Measurements from ENCODE around the gene IRF7.

The IRF7 gene

GRCh38 chr11:623349-623869 is 7.7 kb upstream of the IRF7 start:
- no peak for TF ChIP-seq CEBPB (IDR thresholded peaks at IDR 0.05)
- TF ChIP-seq REST (IDR thresholded peaks at IDR 0.05; ENCODE audit: low read depth), result no peak
- TF ChIP-seq RAD21 (IDR thresholded peaks at IDR 0.05; ENCODE audit: low read depth), result no peak
- no peak for TF ChIP-seq TCF12 (IDR thresholded peaks at IDR 0.05; ENCODE audit: low read depth)
- no peak for TF ChIP-seq FOXM1 (IDR thresholded peaks at IDR 0.05; ENCODE audit: borderline replicate concordance, low read depth)
- no peak for TF ChIP-seq EGR1 (IDR thresholded peaks at IDR 0.05)
- TF ChIP-seq TEAD4 (IDR thresholded peaks at IDR 0.05), result no peak
- no peak for TF ChIP-seq ZBTB7A (IDR thresholded peaks at IDR 0.05; ENCODE audit: low read depth)
- TF ChIP-seq MAX (IDR thresholded peaks at IDR 0.05), result no peak
- no peak for TF ChIP-seq TAF1 (IDR thresholded peaks at IDR 0.05; ENCODE audit: low read depth)
- no peak for TF ChIP-seq NFIC (IDR thresholded peaks at IDR 0.05)

- TF ChIP-seq USF1 (IDR thresholded peaks at IDR 0.05) (no peak), ZBTB7A (IDR thresholded peaks at IDR 0.05; ENCODE audit: low read depth) (no peak)
Measured at GRCh38 chr11:621838-622237, 6.1 kb upstream of the IRF7 start.

- TF ChIP-seq MAX (IDR thresholded peaks at IDR 0.05), result no peak
- TF ChIP-seq CEBPB (IDR thresholded peaks at IDR 0.05), result no peak
- no peak for TF ChIP-seq CREB1 (IDR thresholded peaks at IDR 0.05; ENCODE audit: low read depth)
- no peak for TF ChIP-seq EGR1 (IDR thresholded peaks at IDR 0.05)
- no peak for TF ChIP-seq ZBTB7A (IDR thresholded peaks at IDR 0.05; ENCODE audit: low read depth)
- TF ChIP-seq RAD21 (IDR thresholded peaks at IDR 0.05; ENCODE audit: low read depth), result no peak
- TF ChIP-seq FOXM1 (IDR thresholded peaks at IDR 0.05; ENCODE audit: borderline replicate concordance, low read depth), result no peak
- no peak for TF ChIP-seq TAF1 (IDR thresholded peaks at IDR 0.05; ENCODE audit: low read depth)
- no peak for TF ChIP-seq NFIC (IDR thresholded peaks at IDR 0.05)
- TF ChIP-seq TCF12 (IDR thresholded peaks at IDR 0.05; ENCODE audit: low read depth), result no peak
- no peak for TF ChIP-seq EP300 (IDR thresholded peaks at IDR 0.05; ENCODE audit: borderline replicate concordance)
- TF ChIP-seq TEAD4 (IDR thresholded peaks at IDR 0.05), result no peak
Measured at GRCh38 chr11:620935-621814, 5.4 kb upstream of the IRF7 start.

GRCh38 chr11:620201-620600 is 4.5 kb upstream of the IRF7 start:
- TF ChIP-seq FOXM1 (IDR thresholded peaks at IDR 0.05; ENCODE audit: borderline replicate concordance, low read depth) (no peak), NFIC (IDR thresholded peaks at IDR 0.05) (no peak), YY1 (IDR thresholded peaks at IDR 0.05; ENCODE audit: low read depth) (no peak), CREB1 (IDR thresholded peaks at IDR 0.05; ENCODE audit: low read depth) (no peak), TCF12 (IDR thresholded peaks at IDR 0.05; ENCODE audit: low read depth) (no peak), MAX (IDR thresholded peaks at IDR 0.05) (no peak), EGR1 (IDR thresholded peaks at IDR 0.05) (no peak)

- TF ChIP-seq CREB1 (IDR thresholded peaks at IDR 0.05; ENCODE audit: low read depth) (no peak), TAF1 (IDR thresholded peaks at IDR 0.05; ENCODE audit: low read depth) (no peak), TCF12 (IDR thresholded peaks at IDR 0.05; ENCODE audit: low read depth) (no peak), TEAD4 (IDR thresholded peaks at IDR 0.05) (no peak), EP300 (IDR thresholded peaks at IDR 0.05; ENCODE audit: borderline replicate concordance) (no peak), YY1 (IDR thresholded peaks at IDR 0.05; ENCODE audit: low read depth) (no peak), EGR1 (IDR thresholded peaks at IDR 0.05) (no peak), MAX (IDR thresholded peaks at IDR 0.05) (no peak), FOXM1 (IDR thresholded peaks at IDR 0.05; ENCODE audit: borderline replicate concordance, low read depth) (no peak)
Measured at GRCh38 chr11:619628-620050, 3.9 kb upstream of the IRF7 start.

- TF ChIP-seq TAF1 (IDR thresholded peaks at IDR 0.05; ENCODE audit: low read depth) (no peak), EGR1 (IDR thresholded peaks at IDR 0.05) (no peak), FOXM1 (IDR thresholded peaks at IDR 0.05; ENCODE audit: borderline replicate concordance, low read depth) (no peak), YY1 (IDR thresholded peaks at IDR 0.05; ENCODE audit: low read depth) (no peak), USF1 (IDR thresholded peaks at IDR 0.05) (no peak), RAD21 (IDR thresholded peaks at IDR 0.05; ENCODE audit: low read depth) (no peak), REST (IDR thresholded peaks at IDR 0.05; ENCODE audit: low read depth) (no peak), ZBTB7A (IDR thresholded peaks at IDR 0.05; ENCODE audit: low read depth) (no peak), CEBPB (IDR thresholded peaks at IDR 0.05) (no peak), CREB1 (IDR thresholded peaks at IDR 0.05; ENCODE audit: low read depth) (no peak), MAX (IDR thresholded peaks at IDR 0.05) (no peak), EP300 (IDR thresholded peaks at IDR 0.05; ENCODE audit: borderline replicate concordance) (no peak), NFIC (IDR thresholded peaks at IDR 0.05) (no peak), TEAD4 (IDR thresholded peaks at IDR 0.05) (no peak), TCF12 (IDR thresholded peaks at IDR 0.05; ENCODE audit: low read depth) (no peak)
Measured at GRCh38 chr11:618856-619627, 3.3 kb upstream of the IRF7 start.
